HG02610 (cell line): ENCODE results near the gene CACNA1I.

ENCODE experiments used
- ATAC-seq: cut with Tn5 transposase; IDR thresholded peaks from one replicate; pipeline ENCODE4 v1.9.1; 2021; ENCODE audit warnings: mild to moderate bottlenecking, moderate library complexity; ENCODE audit not compliant: unreplicated experiment

Gene CACNA1I

GRCh38 chr22:39664485-39665200 lies 94.1 kb downstream of the CACNA1I start:
- ATAC-seq: no peak

GRCh38 chr22:39665229-39665628 lies 94.7 kb downstream of the CACNA1I start:
- no peak for ATAC-seq

GRCh38 chr22:39665661-39666431 lies 95.3 kb downstream of the CACNA1I start:
- no peak for ATAC-seq

- ATAC-seq: no peak
These were observed 95.9 kb downstream of the CACNA1I start for GRCh38 chr22:39666495-39666894.

- ATAC-seq: no peak
These were observed 96.4 kb downstream of the CACNA1I start for GRCh38 chr22:39666926-39667325.

GRCh38 chr22:39669432-39669831 lies 98.9 kb downstream of the CACNA1I start:
- ATAC-seq: no peak

- no peak for ATAC-seq
These were observed 101.4 kb downstream of the CACNA1I start for GRCh38 chr22:39671936-39672335.

- no peak for ATAC-seq
These were observed 104.0 kb downstream of the CACNA1I start for GRCh38 chr22:39674536-39674935.

GRCh38 chr22:39675947-39676346 lies 105.4 kb downstream of the CACNA1I start:
- ATAC-seq: no peak

- ATAC-seq: no peak
These were observed 107.4 kb downstream of the CACNA1I start for GRCh38 chr22:39677967-39678366.

GRCh38 chr22:39678862-39679490 lies 108.4 kb downstream of the CACNA1I start:
- no peak for ATAC-seq

- no peak for ATAC-seq
These were observed 109.1 kb downstream of the CACNA1I start for GRCh38 chr22:39679652-39680051.

- ATAC-seq: no peak
These were observed 109.9 kb downstream of the CACNA1I start for GRCh38 chr22:39680486-39680885.

GRCh38 chr22:39681038-39681861 lies 110.7 kb downstream of the CACNA1I start:
- ATAC-seq: no peak

- ATAC-seq: no peak
These were observed 112.4 kb downstream of the CACNA1I start for GRCh38 chr22:39682994-39683393.

GRCh38 chr22:39683639-39684038 lies 113.1 kb downstream of the CACNA1I start:
- ATAC-seq: no peak

- ATAC-seq: no peak
These were observed 114.2 kb downstream of the CACNA1I start for GRCh38 chr22:39684702-39685281.

- ATAC-seq: no peak
These were observed 115.0 kb downstream of the CACNA1I start for GRCh38 chr22:39685336-39686177.

- ATAC-seq: no peak
These were observed 115.6 kb downstream of the CACNA1I start for GRCh38 chr22:39686178-39686620.
